Osteocyte (in vitro differentiated cells): ENCODE results near the gene ABL1. TPM values are rescaled to one million over a fixed set of nuclear protein-coding genes. Genes with fewer than 3 reads are reported as not detected.

Source experiments
- DNase-seq: peaks from one replicate; pipeline ENCODE4 v3.0.0; 2021; ENCODE audit warnings: mixed read lengths; ENCODE audit not compliant: unreplicated experiment; ENCODE audit errors: extremely low spot score
- H3K27ac Mint-ChIP-seq: one replicate; pipeline ENCODE4 v1.8.0; 2021; ENCODE audit warnings: mild to moderate bottlenecking, mixed read lengths; ENCODE audit not compliant: unreplicated experiment
- H3K27me3 Mint-ChIP-seq: one replicate; pipeline ENCODE4 v1.8.0; 2021; ENCODE audit warnings: mixed read lengths; ENCODE audit not compliant: unreplicated experiment
- H3K36me3 Mint-ChIP-seq: one replicate; pipeline ENCODE4 v1.8.0; 2021; ENCODE audit warnings: mixed read lengths; ENCODE audit not compliant: unreplicated experiment
- H3K4me1 Mint-ChIP-seq: one replicate; pipeline ENCODE4 v1.8.0; 2021; ENCODE audit warnings: mixed read lengths; ENCODE audit not compliant: unreplicated experiment
- H3K4me3 Mint-ChIP-seq: one replicate; pipeline ENCODE4 v1.8.0; 2021; ENCODE audit warnings: mild to moderate bottlenecking, moderate library complexity, mixed read lengths; ENCODE audit not compliant: unreplicated experiment
- H3K9me3 Mint-ChIP-seq: one replicate; pipeline ENCODE4 v1.8.0; 2021; ENCODE audit warnings: mixed read lengths; ENCODE audit not compliant: unreplicated experiment
- total RNA-seq: library from RNA; stranded (reverse); gene quantifications from 2 replicates; pipeline ENCODE4 v1.2.1, GENCODE V29; 2021
- TF ChIP-seq, protein P1 (sequence below): fragments of 200-600 bp; sonication (generic); IDR thresholded peaks from 2 replicates; pipeline ENCODE4 v1.5.0; 2021; ENCODE audit warnings: antibody characterized with exemption, mild to moderate bottlenecking, moderate library complexity

ABL1 gene
- total RNA-seq, 1 donor from 2014 or later = 101 TPM

DNA sequence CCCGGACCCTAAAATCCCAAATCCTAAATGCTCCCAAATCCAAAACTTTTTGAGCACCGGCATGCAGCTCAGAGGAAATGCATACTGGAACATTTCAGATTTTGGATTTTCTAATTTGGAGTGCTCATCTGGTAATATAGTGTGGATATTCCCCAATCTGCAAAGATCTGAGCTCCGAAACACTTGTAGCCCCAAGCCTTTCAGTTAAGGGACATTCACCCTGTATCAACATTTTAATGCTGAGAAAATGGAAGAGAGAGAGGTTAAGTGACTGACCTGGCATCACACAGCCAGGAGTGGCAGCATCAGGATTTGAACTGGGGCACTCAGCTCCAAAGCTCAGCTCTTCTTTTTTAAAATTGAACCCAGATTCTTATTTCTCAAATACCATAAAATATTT is 30.9 kb downstream of the ABL1 start:
- TF ChIP-seq, protein P1, sequence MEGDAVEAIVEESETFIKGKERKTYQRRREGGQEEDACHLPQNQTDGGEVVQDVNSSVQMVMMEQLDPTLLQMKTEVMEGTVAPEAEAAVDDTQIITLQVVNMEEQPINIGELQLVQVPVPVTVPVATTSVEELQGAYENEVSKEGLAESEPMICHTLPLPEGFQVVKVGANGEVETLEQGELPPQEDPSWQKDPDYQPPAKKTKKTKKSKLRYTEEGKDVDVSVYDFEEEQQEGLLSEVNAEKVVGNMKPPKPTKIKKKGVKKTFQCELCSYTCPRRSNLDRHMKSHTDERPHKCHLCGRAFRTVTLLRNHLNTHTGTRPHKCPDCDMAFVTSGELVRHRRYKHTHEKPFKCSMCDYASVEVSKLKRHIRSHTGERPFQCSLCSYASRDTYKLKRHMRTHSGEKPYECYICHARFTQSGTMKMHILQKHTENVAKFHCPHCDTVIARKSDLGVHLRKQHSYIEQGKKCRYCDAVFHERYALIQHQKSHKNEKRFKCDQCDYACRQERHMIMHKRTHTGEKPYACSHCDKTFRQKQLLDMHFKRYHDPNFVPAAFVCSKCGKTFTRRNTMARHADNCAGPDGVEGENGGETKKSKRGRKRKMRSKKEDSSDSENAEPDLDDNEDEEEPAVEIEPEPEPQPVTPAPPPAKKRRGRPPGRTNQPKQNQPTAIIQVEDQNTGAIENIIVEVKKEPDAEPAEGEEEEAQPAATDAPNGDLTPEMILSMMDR = no peak
- DNase-seq = no peak
- Mint-ChIP-seq H3K27ac (no peak overlapping the region), H3K9me3 (no peaks in the 10 kb centered on the region), H3K27me3 (no peaks in the 10 kb centered on the region), H3K4me1 (peaks cover 29% of the 10 kb centered on the region), H3K4me3 (no peak overlapping the region), H3K36me3 (peaks cover 26% of the 10 kb centered on the region)

DNA sequence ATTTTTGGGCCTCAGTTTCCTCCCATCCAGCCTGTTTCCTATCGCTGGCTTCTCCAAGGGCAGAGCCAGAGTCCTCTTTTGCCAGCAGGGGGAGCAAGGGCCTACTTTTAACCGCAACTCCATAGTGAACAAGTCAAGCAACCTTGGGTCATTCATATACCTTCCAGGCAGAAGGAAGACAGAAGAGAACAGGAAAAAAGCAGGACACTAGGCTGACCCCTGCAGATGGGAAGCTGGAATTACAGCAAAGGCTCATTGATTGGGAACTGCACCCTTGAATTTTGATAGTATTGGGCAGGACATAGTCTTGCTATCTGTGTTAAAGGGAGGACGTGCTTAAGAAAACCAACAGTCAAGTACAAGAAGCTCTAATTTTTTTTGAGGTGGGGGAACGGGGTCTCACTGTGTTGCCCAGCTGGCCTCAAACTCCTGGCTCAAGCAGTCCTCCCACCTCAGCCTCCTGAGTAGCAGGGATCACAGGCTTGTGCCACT is 31.5 kb downstream of the ABL1 start:
- Mint-ChIP-seq H3K27ac (peak overlapping the region; percentile 45), H3K4me3 (no peak overlapping the region), H3K27me3 (no peaks in the 10 kb centered on the region), H3K4me1 (peaks cover 23% of the 10 kb centered on the region), H3K9me3 (no peaks in the 10 kb centered on the region), H3K36me3 (peaks cover 30% of the 10 kb centered on the region)
- DNase-seq = peak; percentile 92
- TF ChIP-seq, protein P1 = peak; percentile 91

DNA sequence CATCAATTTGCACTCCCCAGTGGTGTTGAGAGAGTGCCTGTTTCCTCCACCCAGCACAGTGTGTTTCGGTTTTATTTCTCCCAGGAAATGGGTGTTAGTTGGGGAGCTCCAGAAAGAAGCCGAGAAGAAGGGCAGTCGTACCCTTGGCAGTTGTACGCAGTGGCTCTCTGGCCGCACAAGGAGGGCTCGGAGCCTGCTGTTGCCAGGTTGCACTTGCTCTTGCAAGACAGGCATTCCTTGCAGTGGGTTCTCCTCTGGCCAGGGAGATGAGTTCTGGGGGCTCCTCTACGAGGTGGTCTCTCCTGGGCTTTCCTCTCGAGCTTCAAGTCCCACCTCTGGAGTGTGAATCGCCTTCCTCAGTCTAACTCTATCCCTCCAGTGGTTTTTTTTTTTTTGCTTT is 32.5 kb downstream of the ABL1 start:
- TF ChIP-seq, protein P1 = no peak
- H3K4me1 Mint-ChIP-seq = peaks cover 13% of the 10 kb centered on the region
- no peak for DNase-seq
- H3K4me3 Mint-ChIP-seq = no peak overlapping the region
- H3K9me3 Mint-ChIP-seq = no peaks in the 10 kb centered on the region
- no peaks in the 10 kb centered on the region for H3K27me3 Mint-ChIP-seq
- H3K36me3 Mint-ChIP-seq = peaks cover 32% of the 10 kb centered on the region
- no peak overlapping the region for H3K27ac Mint-ChIP-seq

DNA sequence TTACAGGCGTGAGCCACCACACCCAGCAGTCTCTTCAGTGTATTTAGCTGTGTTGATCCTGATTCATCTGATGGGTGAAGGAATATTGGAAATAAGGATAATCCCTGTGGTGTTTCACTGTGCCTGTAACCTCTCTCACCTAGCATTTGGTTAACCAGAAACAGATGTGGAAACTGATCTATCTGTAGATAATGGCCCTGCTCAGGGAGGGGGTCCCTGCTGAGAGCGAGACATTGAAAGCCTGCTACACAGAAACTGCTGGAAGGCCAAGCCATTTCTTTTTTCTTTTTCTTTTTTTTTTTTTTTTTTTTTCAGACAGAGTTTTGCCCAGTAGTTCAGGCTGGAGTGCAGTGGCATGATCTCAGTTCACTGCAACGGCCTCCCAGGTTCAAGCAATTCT is 33.2 kb downstream of the ABL1 start:
- TF ChIP-seq, protein P1 = no peak
- H3K27ac Mint-ChIP-seq = no peak overlapping the region
- H3K4me3 Mint-ChIP-seq = no peak overlapping the region
- peaks cover 13% of the 10 kb centered on the region for H3K4me1 Mint-ChIP-seq
- no peaks in the 10 kb centered on the region for H3K9me3 Mint-ChIP-seq
- no peak for DNase-seq
- H3K36me3 Mint-ChIP-seq = peaks cover 35% of the 10 kb centered on the region
- H3K27me3 Mint-ChIP-seq = no peaks in the 10 kb centered on the region

DNA sequence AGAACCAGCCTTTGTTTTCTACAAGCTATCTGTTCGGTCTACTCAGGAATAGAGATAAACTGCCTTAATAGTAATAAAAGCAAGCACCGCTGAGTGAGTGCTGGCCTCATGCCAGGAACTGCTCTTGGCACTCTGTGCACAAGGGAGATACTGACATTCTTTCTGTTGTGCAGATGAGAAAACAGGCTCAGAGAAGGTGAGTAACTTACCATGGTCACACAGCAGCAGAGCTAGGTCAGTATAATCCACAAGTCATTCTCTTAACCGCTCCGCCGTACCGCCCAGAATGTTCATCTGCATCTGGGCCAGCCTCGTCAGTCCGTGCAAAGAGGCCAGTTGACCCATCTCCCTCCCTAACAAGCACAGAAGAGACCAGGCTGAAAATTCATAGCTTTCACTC is 34.2 kb downstream of the ABL1 start:
- H3K27ac Mint-ChIP-seq = no peak overlapping the region
- no peak for DNase-seq
- no peaks in the 10 kb centered on the region for H3K27me3 Mint-ChIP-seq
- TF ChIP-seq, protein P1 = no peak
- H3K9me3 Mint-ChIP-seq = no peaks in the 10 kb centered on the region
- H3K4me1 Mint-ChIP-seq = peaks cover 9% of the 10 kb centered on the region
- H3K4me3 Mint-ChIP-seq = no peak overlapping the region
- H3K36me3 Mint-ChIP-seq = peaks cover 41% of the 10 kb centered on the region
